Measurements from ENCODE around the gene ADSS1. TPM values are rescaled to one million over a fixed set of nuclear protein-coding genes. Genes with fewer than 3 reads are reported as not detected.

Gene ADSS1
- total and polyA plus RNA-seq, 4 donors: 5.3 to 9.3 (median 7.1) TPM

DNA sequence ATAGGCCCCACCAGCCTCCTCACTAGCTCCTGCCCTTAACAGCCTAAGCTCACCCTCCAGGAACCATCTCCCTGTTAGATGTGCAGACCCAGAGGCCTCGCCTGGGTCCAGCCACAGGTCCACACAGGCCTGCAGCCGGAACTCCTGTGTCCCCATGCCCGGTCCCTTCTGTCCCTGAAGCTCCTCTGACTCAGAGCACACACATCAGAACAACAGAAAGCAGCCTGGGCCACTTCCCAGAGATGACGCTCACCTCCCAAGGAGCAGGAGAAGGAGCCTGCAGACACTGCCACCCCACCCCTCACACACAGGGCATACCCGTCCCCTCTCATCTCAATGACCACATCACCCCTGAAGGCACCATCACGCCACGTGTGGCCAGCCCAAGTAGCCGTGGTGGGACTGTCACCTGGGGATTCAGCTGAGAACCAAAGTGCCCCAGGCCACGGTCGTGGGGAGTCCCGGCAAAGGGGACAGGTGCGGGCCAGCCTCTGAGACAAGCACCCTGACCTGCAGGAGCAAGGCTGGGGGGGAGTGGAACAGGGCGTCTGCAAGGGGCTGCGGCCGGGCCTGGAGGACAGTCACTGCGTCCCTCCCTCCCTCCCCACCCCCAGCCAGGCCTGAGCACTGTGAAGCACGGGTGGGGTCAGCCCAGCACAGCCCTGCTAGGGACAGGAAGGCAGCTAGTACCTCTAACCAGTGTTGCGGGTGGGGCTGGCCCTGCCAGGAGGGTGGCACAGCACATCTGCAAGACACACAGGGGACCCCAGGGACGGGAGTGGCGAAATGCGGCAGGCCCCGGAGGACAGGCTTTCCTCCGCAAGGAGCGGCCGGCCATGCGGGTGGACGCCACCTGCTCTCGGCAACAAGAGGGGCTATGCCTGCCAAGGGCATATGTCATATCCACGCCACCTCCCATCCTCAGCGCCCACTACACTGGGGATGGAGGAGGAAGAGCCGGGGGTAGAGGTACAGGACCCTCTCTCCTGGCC is 66.0 kb downstream of the ADSS1 start:
- TF ChIP-seq, protein P1, sequence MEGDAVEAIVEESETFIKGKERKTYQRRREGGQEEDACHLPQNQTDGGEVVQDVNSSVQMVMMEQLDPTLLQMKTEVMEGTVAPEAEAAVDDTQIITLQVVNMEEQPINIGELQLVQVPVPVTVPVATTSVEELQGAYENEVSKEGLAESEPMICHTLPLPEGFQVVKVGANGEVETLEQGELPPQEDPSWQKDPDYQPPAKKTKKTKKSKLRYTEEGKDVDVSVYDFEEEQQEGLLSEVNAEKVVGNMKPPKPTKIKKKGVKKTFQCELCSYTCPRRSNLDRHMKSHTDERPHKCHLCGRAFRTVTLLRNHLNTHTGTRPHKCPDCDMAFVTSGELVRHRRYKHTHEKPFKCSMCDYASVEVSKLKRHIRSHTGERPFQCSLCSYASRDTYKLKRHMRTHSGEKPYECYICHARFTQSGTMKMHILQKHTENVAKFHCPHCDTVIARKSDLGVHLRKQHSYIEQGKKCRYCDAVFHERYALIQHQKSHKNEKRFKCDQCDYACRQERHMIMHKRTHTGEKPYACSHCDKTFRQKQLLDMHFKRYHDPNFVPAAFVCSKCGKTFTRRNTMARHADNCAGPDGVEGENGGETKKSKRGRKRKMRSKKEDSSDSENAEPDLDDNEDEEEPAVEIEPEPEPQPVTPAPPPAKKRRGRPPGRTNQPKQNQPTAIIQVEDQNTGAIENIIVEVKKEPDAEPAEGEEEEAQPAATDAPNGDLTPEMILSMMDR (IDR thresholded peaks at IDR 0.05; ENCODE audit: control extremely low read depth, extremely low read depth): no peak
- Histone ChIP-seq H3K9me3 (ENCODE audit: control insufficient read depth in 4 of 4, insufficient read depth in 3 of 4, low read length in 3 of 4) (no peaks in the 10 kb centered on the region), H3K4me3 (no peak overlapping the region), H3K27ac (ENCODE audit: low read depth in 1 of 2, low read length in 1 of 2) (no peak overlapping the region), H3K9ac (ENCODE audit: insufficient read depth in 1 of 2, low read length in 2 of 2) (no peak overlapping the region), H3K4me1 (ENCODE audit: control insufficient read depth in 5 of 5, insufficient read depth in 5 of 5, low read length in 5 of 5) (peaks cover 10 to 51% (median 28%) of the 10 kb centered on the region in 5 donors), H3K27me3 (ENCODE audit: control insufficient read depth in 3 of 3, insufficient read depth in 3 of 3, low read length in 2 of 3) (no peaks in the 10 kb centered on the region), H3K36me3 (ENCODE audit: control insufficient read depth in 4 of 4, insufficient read depth in 4 of 4, low read length in 4 of 4) (peaks cover 0 to 36% (median 9%) of the 10 kb centered on the region in 4 donors)
- ATAC-seq (ENCODE audit: insufficient read depth, low FRiP score) (no peak), DNase-seq (no peak)
- 89 to 91% methylated on average over 30 to 31 of the region's 31 CpGs for WGBS, 2 donors

DNA sequence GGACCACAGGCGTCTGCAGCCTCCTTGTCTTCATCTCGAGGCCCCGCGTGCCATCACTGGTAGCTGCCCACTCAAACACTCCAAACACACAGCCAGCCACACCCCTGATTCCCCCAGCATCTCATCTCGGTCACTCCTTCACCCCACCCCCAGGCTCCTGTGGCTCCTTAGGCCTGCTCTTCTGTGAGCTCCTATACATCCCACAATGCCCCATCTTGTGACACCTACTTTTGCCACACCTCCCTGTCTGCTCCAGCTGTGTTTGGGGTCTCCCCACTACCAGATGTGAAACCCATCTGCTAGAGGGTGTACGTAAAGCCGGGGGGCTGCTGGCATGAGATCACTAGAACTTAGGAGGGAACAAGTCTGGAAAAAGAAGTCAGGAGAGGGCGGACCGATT is 67.4 kb downstream of the ADSS1 start:
- H3K4me3 ChIP-seq: no peak overlapping the region
- peaks cover 12 to 47% (median 26%) of the 10 kb centered on the region in 5 donors for H3K4me1 ChIP-seq (ENCODE audit: control insufficient read depth in 5 of 5, insufficient read depth in 5 of 5, low read length in 5 of 5)
- no peaks in the 10 kb centered on the region for H3K9me3 ChIP-seq (ENCODE audit: control insufficient read depth in 4 of 4, insufficient read depth in 3 of 4, low read length in 3 of 4)
- no peaks in the 10 kb centered on the region for H3K27me3 ChIP-seq (ENCODE audit: control insufficient read depth in 3 of 3, insufficient read depth in 3 of 3, low read length in 2 of 3)
- no peak for ATAC-seq (ENCODE audit: insufficient read depth, low FRiP score)
- TF ChIP-seq, protein P1 (IDR thresholded peaks at IDR 0.05; ENCODE audit: control extremely low read depth, extremely low read depth): no peak
- DNase-seq: no peak
- H3K27ac ChIP-seq (ENCODE audit: low read depth in 1 of 2, low read length in 1 of 2): no peak overlapping the region
- H3K36me3 ChIP-seq (ENCODE audit: control insufficient read depth in 4 of 4, insufficient read depth in 4 of 4, low read length in 4 of 4): peaks cover 0 to 36% (median 9%) of the 10 kb centered on the region in 4 donors
- 85 to 93% methylated on average over 9 of the region's 9 CpGs for WGBS, 2 donors
- no peak overlapping the region for H3K9ac ChIP-seq (ENCODE audit: insufficient read depth in 1 of 2, low read length in 2 of 2)

DNA sequence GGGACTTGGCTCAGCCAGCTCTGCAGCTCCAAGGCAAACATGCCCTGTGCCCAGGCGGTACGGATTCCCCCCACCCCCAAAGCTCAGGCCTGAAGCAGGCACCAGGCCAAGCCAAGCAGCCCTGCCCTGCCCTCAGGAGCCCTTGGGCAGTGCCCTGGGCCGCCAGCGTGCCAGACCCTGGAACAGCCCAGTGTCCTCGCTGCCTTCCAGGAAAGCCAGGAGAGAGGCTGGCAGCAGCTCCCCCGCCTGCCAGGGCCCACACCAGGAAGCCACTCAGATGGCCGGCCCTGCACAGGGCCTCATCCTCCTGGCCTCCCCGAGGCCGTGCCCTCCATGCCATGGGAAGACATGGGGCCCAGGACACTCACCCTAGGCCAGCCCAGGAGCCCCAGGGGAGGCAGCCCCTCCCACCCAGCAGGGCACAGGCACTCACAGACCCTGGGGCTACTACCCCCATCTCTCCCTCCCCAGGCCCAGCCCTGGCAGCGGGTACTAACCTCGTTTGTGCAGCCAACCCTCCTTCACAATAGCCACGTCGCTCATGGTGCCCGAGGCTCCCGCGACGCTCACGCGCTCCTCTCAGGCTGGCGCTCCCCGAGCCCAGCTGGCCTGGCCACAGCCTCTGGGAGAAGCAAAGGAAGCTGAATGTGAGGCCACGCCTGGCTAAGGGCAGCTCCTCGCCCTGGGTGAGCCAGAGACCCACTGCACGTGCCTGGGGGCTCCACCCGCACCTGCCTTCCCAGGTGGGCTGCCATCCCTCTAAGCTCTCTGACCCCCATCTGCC is 68.3 kb downstream of the ADSS1 start:
- TF ChIP-seq, protein P1 (IDR thresholded peaks at IDR 0.05; ENCODE audit: control extremely low read depth, extremely low read depth): no peak
- Histone ChIP-seq H3K36me3 (ENCODE audit: control insufficient read depth in 4 of 4, insufficient read depth in 4 of 4, low read length in 4 of 4) (peaks cover 0 to 35% (median 9%) of the 10 kb centered on the region in 4 donors), H3K27ac (ENCODE audit: low read depth in 1 of 2, low read length in 1 of 2) (peak overlapping the region in 1 of 2 donors; percentile 21), H3K4me3 (no peak overlapping the region), H3K27me3 (ENCODE audit: control insufficient read depth in 3 of 3, insufficient read depth in 3 of 3, low read length in 2 of 3) (no peaks in the 10 kb centered on the region), H3K9me3 (ENCODE audit: control insufficient read depth in 4 of 4, insufficient read depth in 3 of 4, low read length in 3 of 4) (no peaks in the 10 kb centered on the region), H3K9ac (ENCODE audit: insufficient read depth in 1 of 2, low read length in 2 of 2) (no peak overlapping the region), H3K4me1 (ENCODE audit: control insufficient read depth in 5 of 5, insufficient read depth in 5 of 5, low read length in 5 of 5) (peaks cover 12 to 45% (median 27%) of the 10 kb centered on the region in 5 donors)
- ATAC-seq (ENCODE audit: insufficient read depth, low FRiP score) (peak; percentile 20), DNase-seq (no peak)
- 68 to 83% methylated on average over 25 of the region's 25 CpGs for WGBS, 2 donors

Data from lung (tissue), 12 donors.